GM12891 (cell line): Measurements from ENCODE around the gene TMEM19.

Experiments used
- POLR2A ChIP-seq: IDR thresholded peaks from 2 replicates; pipeline ENCODE4 v1.6.1; 2011; ENCODE audit warnings: low read depth, low read length, control low read depth
- POLR2AphosphoS5 ChIP-seq: IDR thresholded peaks from 2 replicates; pipeline ENCODE4 v1.6.1; 2011; ENCODE audit warnings: low read depth, low read length, control low read depth
- TAF1 ChIP-seq: IDR thresholded peaks from 2 replicates; pipeline ENCODE4 v1.6.1; 2011; ENCODE audit warnings: low read depth, low read length, control low read depth

DNA sequence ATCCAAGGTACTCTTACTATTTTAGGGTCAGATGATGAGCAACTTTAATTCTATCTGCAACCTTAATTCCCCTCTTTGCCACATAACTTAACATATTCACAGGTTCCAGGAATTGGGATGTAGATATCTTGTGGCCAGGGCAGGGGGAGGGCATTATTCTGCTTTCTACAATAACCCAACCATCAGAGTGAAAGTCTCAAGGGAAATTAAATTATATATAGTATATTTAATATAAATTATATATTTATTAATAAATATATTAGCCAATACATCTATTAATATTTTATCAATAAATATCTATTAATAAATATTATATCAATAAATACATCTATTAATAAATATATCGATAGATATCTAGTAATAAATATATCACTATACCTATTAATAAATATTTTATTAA lies 57.1 kb downstream of the TMEM19 start:
- TF ChIP-seq POLR2A (no peak), POLR2AphosphoS5 (no peak), TAF1 (no peak)
